Vagina (tissue), 2 donors: ENCODE data around the gene CBLN3.

Experiments used
- CTCF ChIP-seq, 3 experiments: fragments of 450-650 bp in 2 of 3; fragments of 200-600 bp in 1 of 3; sonication (generic) in 1 of 3; IDR thresholded peaks; one replicate each; pipeline ENCODE4 v1.5.1; 2017 to 2019; ENCODE audit warnings: antibody characterized with exemption in 3 of 3, mild to moderate bottlenecking in 2 of 3, moderate library complexity in 2 of 3
- POLR2A ChIP-seq, 2 donors: fragments of 450-650 bp; IDR thresholded peaks; one replicate each; pipeline ENCODE4 v1.6.1; 2017; ENCODE audit warnings: antibody characterized with exemption in 2 of 2, mild to moderate bottlenecking in 2 of 2, moderate library complexity in 2 of 2

GRCh38 chr14:24426150-24426911, 3.1 kb downstream of the CBLN3 start:
- no peak for TF ChIP-seq CTCF (IDR thresholded peaks at IDR 0.05)
- no peak for TF ChIP-seq POLR2A (IDR thresholded peaks at IDR 0.05)
